A673 (cell line): ENCODE data around the gene CDH4.

Experiments used
- EZH2 ChIP-seq: fragments of 200-600 bp; sonication (generic); IDR thresholded peaks from 2 replicates; pipeline ENCODE4 v1.6.1; 2017; ENCODE audit warnings: borderline replicate concordance, low read depth, mild to moderate bottlenecking, mixed read lengths, antibody characterized with exemption, low read length; ENCODE audit not compliant: poor library complexity, severe bottlenecking
- TF ChIP-seq, protein P1 (sequence below): fragments of 300-800, 200-600 bp; sonication (generic); conservative IDR thresholded peaks from 2 replicates; pipeline ENCODE4 v1.5.1; 2017; ENCODE audit warnings: low read depth, mild to moderate bottlenecking, antibody characterized with exemption, low read length, moderate library complexity, mixed read lengths

DNA sequence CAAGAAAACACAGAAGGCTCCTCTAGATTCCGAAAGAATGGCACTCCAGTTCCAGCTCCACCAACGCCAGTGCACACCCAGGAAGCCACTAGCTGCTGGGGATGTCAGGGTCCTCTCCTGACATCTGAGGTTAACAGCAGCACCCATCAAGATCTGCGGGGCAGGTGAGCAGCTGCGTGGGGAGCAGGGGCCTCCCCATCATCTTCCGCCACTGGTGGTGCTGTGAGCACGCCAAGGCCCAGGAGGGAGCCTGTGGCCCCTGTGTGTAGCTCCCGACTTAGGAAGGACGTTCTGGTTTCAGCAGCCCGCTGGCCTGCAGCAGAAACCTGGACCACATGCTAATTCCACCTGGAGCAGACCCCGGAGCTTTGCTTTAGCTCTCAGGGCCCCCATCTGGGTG lies 427.4 kb downstream of the CDH4 start:
- TF ChIP-seq, protein P1, sequence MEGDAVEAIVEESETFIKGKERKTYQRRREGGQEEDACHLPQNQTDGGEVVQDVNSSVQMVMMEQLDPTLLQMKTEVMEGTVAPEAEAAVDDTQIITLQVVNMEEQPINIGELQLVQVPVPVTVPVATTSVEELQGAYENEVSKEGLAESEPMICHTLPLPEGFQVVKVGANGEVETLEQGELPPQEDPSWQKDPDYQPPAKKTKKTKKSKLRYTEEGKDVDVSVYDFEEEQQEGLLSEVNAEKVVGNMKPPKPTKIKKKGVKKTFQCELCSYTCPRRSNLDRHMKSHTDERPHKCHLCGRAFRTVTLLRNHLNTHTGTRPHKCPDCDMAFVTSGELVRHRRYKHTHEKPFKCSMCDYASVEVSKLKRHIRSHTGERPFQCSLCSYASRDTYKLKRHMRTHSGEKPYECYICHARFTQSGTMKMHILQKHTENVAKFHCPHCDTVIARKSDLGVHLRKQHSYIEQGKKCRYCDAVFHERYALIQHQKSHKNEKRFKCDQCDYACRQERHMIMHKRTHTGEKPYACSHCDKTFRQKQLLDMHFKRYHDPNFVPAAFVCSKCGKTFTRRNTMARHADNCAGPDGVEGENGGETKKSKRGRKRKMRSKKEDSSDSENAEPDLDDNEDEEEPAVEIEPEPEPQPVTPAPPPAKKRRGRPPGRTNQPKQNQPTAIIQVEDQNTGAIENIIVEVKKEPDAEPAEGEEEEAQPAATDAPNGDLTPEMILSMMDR = no peak
- no peak for TF ChIP-seq EZH2
